GM18873 (cell line): ENCODE data around the gene CIT.
"Not testable (repeated sequence)": the region's sequence is repeated elsewhere in the genome, so short reads cannot be mapped to it uniquely, and the experiment has no call there.

Source experiments
- ATAC-seq: cut with Tn5 transposase; IDR thresholded peaks from one replicate; pipeline ENCODE4 v1.9.1; 2021; ENCODE audit warnings: mild to moderate bottlenecking, moderate library complexity, moderate number of reproducible peaks; ENCODE audit not compliant: unreplicated experiment, low FRiP score

CIT gene

DNA sequence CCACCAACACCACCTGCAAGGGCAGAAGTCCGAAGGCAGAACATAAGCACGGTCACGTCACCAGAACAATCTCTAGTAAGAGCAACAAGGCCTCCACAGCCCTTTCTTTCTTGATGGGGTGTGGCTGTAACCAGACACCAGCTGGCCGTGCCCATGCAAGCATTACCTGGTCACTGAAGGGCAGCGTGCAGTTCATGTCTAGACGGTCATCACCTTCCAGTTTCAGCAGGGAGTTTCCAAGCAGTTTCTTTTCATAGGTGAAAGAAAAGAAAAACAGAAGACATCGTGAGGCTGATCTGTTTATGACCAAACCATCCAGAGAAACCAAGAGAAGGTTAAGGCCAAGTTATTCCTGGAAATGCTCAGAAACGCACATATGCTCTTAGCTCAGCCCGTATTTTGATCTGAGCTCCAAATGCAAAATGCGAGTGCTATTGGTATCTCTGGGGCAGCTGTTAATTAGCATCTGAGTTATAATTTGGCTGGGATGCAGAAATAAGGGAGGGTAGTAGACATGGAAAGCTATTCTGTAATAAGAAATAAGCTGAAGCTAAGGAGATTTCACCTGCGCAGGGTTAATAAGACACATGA is 166.7 kb downstream of the CIT start:
- no peak for ATAC-seq

DNA sequence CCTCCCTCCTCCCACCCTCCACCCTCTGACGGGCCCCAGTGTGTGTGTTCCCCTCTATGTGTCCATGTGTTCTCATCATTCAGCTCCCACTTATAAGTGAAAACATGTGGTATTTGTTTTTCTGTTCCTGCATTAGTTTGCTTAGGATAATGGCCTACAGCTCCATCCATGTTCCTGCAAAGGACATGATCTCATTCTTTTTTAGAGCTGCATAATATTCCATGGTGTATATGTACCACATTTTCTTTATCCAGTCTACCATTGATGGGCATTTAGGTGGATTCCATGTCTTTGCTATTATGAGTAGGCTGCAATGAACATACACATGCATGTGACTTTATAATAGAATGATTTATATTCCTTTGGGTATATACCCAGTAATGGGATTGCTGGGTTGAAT is 170.7 kb downstream of the CIT start:
- ATAC-seq, result not testable (repeated sequence)

GRCh38 chr12:119705182-119705581 is 171.9 kb downstream of the CIT start:
- no peak for ATAC-seq

DNA sequence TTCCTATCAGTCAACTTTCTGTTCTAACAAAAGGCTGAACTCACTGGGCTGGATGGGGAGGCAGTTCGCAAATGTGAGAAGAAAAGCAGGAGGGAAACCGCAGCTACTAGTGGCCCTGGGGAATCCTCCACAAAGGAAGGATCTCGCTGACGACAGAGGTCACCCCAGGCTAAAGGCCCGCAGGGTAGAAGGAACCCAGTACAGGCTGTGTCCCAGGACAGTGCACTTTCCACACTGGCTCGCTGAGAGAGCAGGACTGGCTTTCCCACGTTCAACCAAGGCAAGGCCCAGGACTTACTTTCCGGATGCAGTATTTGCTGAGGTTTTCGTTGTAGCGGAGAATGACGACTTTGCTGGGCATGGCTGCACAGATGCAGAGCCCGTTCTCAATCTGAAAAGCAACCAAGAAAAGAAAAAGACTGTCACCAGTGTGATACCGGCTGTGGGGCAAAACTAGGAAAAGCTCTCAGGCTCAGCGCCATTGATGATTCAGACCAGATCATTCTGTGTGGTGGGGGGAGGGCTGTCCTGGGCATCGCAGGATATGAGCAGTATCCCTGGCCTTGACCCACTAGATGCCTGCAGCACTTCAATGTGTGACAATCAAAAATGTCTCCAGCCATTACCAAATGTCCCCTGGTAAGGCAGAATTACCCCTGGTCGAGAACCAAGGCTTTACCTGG is 172.9 kb downstream of the CIT start:
- ATAC-seq, result no peak

GRCh38 chr12:119700078-119700477 is 177.0 kb downstream of the CIT start:
- ATAC-seq, result no peak

DNA sequence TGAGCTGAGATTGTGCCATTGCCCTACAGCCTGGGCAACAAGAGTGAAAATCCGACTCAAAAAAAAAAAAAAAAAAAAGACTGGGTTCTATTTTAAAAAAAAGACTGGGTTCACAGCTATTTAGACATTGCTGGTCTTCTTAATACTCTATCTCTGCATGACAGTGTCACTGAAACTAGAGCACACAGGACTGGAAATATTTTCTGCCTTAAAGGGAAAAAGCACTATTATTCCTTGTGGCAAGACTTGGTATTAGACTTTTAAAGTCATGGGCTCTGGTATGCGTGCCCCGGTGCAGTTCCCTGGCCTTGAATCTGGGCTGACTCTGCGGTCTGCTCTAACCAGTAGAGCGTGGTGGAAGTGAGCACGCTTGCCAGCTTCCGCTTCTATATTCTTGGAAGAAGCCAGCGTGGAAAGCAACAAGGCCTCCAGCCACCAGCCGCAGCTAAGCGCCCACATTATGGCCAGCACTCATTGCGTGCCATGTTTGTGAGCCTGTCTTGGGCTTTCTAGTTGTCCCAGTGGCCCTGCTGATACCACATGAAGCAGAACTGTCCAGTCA is 177.8 kb downstream of the CIT start:
- ATAC-seq, result no peak

GRCh38 chr12:119696943-119697342 is 180.2 kb downstream of the CIT start:
- ATAC-seq, result no peak

DNA sequence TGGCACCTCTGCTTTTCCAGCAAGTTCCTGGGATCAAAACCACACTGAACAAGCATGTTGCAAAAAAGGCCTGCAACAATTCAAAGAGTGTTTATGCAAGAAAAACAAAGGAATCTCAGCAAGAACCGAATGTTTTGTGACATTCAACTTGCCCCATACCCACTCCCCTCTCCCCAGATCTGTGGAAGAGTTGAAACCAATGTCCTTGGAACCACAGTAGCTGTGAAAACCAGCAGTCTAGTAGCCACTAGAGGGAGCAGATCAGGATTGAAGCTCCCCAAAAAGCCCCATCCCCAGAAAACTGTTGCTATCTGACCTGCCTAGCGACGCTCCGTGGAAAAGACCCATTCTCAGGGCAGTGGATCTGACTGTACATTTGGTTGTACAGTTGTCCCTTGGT is 182.1 kb downstream of the CIT start:
- no peak for ATAC-seq

- no peak for ATAC-seq
Measured at GRCh38 chr12:119694111-119694510, 183.0 kb downstream of the CIT start.

GRCh38 chr12:119693511-119693910 is 183.6 kb downstream of the CIT start:
- ATAC-seq, result no peak

GRCh38 chr12:119692997-119693396 is 184.1 kb downstream of the CIT start:
- ATAC-seq, result no peak

DNA sequence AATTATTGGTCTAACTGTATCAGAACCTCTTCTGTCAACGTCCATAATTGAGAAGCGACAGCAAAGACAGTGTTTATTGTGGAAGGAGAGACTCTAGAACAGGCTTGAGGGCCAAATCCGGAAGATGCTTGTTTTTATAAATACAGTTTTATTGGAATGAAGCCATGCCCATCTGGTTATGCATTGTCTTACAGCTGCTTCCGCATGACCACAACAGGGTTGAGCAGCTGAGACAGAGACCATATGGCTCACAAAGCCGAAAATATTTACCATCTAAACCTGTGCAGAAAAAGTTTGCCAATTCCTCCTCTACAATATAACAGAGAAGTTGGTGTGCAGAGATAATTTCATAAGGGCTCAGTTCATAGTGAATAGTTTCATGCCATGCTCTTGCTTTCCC is 184.7 kb downstream of the CIT start:
- ATAC-seq, result no peak

DNA sequence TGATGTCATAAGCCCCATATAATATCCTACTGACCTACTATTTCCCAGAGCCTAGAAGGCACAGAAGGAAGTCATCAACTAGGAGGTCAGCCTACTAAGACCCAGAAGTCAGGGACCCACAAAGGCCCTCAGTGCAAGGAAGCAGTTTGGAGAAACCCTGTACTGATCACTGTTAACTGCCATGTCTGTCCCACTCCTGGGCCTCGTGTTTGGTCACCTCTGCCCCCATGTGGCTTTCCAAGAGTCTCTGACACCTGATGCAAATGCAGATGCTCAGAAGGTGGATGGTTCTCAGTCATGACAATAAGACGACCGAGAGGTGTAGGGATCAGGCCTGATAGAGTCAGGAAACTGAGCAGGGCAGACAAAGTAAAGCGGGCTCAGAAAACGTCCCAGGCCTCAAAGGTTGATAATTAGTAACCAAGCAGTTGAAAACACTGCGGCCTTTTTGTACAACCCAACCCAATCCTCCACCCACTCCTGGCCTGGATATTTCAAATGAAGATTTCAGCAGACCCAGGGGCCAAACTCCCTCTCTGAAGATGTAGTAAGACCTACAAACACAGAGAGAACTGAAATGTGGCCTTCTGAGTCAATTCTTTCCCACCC is 185.8 kb downstream of the CIT start:
- ATAC-seq, result no peak

- ATAC-seq, result no peak
Measured at GRCh38 chr12:119689935-119690500, 187.1 kb downstream of the CIT start.

DNA sequence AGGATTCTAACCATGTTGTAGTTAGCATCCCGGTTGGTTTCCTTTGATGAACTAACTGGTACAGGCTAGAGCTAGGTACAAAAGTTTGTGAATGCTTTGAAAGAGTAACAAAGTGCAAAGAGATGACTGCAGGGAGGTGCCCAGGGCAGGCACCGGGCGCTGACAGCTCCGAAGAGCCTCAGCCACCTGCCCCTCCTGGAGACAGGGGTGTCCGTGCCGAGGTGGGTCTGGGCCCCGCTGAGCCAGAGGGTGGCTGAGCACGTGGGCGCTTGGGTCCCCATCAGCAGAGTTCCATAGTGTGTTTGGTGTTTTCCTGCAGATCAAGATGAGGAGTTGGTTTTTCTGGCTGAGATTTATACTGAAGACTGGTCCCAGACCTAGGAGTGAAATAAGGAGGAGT is 189.2 kb downstream of the CIT start:
- no peak for ATAC-seq

DNA sequence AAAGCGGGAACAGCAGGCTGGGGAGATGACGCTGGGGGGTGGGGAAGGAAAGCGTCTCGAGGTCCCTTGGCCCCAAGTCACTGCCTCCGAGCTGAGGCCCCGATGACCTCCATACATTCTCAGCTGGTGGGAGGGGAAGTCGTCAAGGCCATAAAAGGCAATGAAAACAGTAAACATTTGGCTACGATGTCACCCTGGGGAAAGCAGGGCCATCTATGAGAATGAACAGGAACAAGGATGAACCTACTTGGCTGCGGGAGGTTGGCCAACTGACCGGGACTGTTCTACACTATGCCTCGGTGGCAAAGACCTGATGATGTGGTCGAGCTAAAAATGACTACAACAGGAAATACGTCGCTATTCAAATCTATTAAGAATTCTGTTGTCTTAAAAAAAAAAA is 189.7 kb downstream of the CIT start:
- ATAC-seq, result no peak

DNA sequence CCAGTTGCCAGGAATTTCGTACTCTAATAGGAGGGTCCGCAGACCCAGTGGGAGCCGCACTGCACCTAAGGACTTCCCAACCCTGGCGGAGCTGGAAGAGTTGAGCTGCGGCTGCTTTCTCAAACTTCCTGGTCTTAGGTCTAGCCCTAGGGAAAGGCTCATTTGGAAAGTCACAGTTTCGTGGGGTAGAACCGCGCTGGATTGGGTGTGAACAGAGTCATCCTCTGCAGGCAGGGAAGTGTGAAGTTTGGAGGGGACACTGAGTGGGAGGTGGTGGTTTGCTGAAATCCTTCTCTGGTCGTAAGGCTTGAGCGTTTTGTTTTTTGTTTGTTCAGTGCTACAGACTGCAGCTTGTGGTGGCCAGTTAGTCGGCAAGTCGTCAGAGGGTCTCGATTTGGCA is 190.3 kb downstream of the CIT start:
- ATAC-seq, result no peak

DNA sequence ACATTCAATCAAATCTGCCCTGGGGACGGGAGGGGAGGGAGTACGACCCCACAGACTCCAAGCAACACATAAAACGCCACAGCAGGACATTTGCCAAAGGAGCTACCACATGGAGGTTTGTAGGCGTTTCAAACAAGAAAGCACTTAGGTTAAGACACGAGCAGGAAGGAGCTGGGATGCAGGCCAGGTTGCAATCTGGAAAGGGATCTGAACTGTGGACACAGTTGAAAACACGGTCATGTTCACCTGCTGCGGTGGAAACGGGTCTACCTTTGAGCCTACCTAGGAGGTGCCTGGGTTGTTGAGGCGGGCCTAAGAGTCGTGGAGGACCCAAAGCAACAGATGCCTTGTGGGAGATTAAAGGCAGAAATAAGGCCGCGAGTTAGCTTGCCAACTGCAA is 190.8 kb downstream of the CIT start:
- ATAC-seq, result no peak

DNA sequence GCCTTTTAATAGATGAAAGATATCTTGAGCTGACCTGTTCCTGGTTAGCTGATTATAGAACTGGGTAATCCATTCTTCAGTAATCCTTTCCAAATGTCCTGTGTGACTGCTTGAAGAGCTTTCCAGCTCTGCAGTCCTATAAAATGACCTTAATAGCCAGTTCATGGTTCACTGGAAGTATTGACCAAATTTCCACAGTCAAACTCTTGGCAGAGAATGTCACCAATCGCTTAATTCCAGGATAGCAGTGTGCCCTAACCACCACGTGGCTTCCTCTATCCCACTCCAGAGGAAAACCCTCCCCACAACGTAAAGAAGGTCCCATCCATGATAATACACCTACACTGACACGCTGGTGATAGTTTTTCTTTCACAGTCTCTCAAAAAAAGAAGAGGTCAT is 191.7 kb downstream of the CIT start:
- no peak for ATAC-seq

GRCh38 chr12:119684711-119685369 is 192.3 kb downstream of the CIT start:
- ATAC-seq, result no peak

DNA sequence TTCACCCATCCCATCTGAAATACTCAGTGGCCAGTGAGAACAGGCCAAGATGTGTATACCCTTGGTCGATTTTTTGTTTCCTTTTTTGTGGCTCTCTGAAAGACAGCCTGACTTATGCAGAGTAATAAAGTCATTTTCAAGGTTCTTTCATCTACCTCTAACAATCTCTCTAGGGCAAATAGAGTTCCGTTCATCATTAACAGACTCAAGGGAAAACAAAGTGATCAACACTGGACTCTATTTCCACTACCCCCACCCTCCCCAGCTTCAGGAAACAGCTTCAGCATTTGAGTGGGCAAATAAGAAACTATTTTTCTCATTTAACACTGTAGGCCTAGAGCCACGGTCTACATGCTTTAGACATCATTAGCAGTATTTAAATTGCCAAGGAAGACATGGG is 193.3 kb downstream of the CIT start:
- no peak for ATAC-seq
